Thyroid gland (tissue), 4 donors: ENCODE data around the gene KCNIP1. TPM values are rescaled to one million over a fixed set of nuclear protein-coding genes. Genes with fewer than 3 reads are reported as not detected.

Experiments used
- DNase-seq, 2 donors: peaks; one replicate each; pipeline ENCODE4 v3.0.0-alpha.2; 2019
- H3K27ac ChIP-seq, 3 donors: fragments of 200-600 bp; sonication (generic); 1 replicate in 2 of 3; 2 replicates in 1 of 3; pipeline ENCODE4 v1.5.1; 2016 to 2019; ENCODE audit warnings: mild to moderate bottlenecking in 1 of 3, moderate library complexity in 1 of 3
- H3K27me3 ChIP-seq: fragments of 200-600 bp; sonication (generic); one replicate; pipeline ENCODE4 v1.5.1; 2019
- H3K36me3 ChIP-seq, 2 donors: fragments of 200-600 bp; sonication (generic); one replicate each; pipeline ENCODE4 v1.5.1; 2016 to 2019
- H3K4me1 ChIP-seq, 2 donors: fragments of 200-600 bp; sonication (generic); one replicate each; pipeline ENCODE4 v1.5.1; 2017 to 2019
- H3K4me3 ChIP-seq, 3 donors: fragments of 200-600 bp; sonication (generic); replicated peaks in 1 of 3; 1 replicate in 2 of 3; 2 replicates in 1 of 3; pipeline ENCODE4 v1.5.1; 2016; ENCODE audit warnings: mild to moderate bottlenecking in 1 of 3
- H3K9me3 ChIP-seq: fragments of 200-600 bp; sonication (generic); one replicate; pipeline ENCODE4 v1.5.1; 2017
- CTCF ChIP-seq, 6 experiments: fragments of 200-600 bp in 3 of 6; fragments of 450-650 bp in 3 of 6; sonication (generic) in 3 of 6; IDR thresholded peaks; one replicate each; pipeline ENCODE4 v1.5.1; 2016 to 2019; ENCODE audit warnings: antibody characterized with exemption in 6 of 6, mild to moderate bottlenecking in 2 of 6, inconsistent platforms in 1 of 6, moderate library complexity in 1 of 6
- POLR2A ChIP-seq, 2 donors: fragments of 450-650 bp; IDR thresholded peaks; one replicate each; pipeline ENCODE4 v1.6.1; 2017; ENCODE audit warnings: antibody characterized with exemption in 2 of 2, mild to moderate bottlenecking in 2 of 2, moderate library complexity in 1 of 2
- WGBS, 2 donors: methylation state at CpG; one replicate each; pipeline ENCODE4 v1.1.5; 2017; 5-methylcytosine and 5-hydroxymethylcytosine counted together
- intact Hi-C: fragments of 100-400 bp; cut with DNase I; formaldehyde crosslinking; loops from one replicate; pipeline ENCODE4 v1.15.1; 2023
- total RNA-seq, 4 donors: library from RNA; depleted of rRNA; stranded (reverse); fragments of >200 nt; gene quantifications; one replicate each; pipeline ENCODE4 v1.2.3, GENCODE V29; 2016

KCNIP1 gene
- total RNA-seq, 4 donors from 2014 or later: 0.54 to 1.7 TPM; not detected in 2

DNA sequence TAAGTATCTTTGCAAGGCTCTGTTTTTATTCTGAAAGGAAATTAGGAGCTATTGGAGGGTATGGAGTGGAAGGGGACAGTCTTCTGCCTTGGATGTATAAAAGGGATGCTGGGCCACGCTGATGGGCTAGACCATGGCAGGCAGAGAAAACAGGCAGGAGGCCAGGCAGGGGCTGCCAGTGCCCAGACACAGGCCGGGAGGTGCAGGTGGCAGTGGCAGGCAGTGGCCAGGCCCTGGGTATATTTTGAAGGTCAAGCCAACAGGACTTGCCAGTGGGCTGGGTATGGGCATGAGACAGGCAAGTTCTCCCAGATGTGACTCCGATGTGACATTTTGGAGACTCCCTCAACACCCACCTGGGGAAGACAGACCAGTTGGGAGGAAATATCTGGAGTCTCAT, 131.9 kb downstream of the KCNIP1 start:
- Histone ChIP-seq H3K4me3 (no peak overlapping the region), H3K9me3 (no peaks in the 10 kb centered on the region), H3K27ac (no peak overlapping the region), H3K4me1 (peaks cover 15 to 16% of the 10 kb centered on the region in 2 donors), H3K36me3 (no peaks in the 10 kb centered on the region), H3K27me3 (no peaks in the 10 kb centered on the region)
- 87 to 91% methylated on average over 3 of the region's 3 CpGs for WGBS, 2 donors
- no peak for TF ChIP-seq CTCF (IDR thresholded peaks at IDR 0.05)
- no peak for DNase-seq
- intact Hi-C loops: loop anchor here (2.0 to 10.0 kb wide), 2 partner anchors 139 to 201 kb away; no protein-coding TSS in a partner anchor

GRCh38 chr5:170636206-170636605, 132.4 kb downstream of the KCNIP1 start:
- intact Hi-C loops: loop anchor here (10.0 kb wide), 1 partner anchor 139 kb away; no protein-coding TSS in a partner anchor
- peaks cover 15 to 16% of the 10 kb centered on the region in 2 donors for H3K4me1 ChIP-seq
- no peaks in the 10 kb centered on the region for H3K27me3 ChIP-seq
- H3K36me3 ChIP-seq: no peaks in the 10 kb centered on the region
- no peaks in the 10 kb centered on the region for H3K9me3 ChIP-seq
- DNase-seq: no peak
- 91 to 96% methylated on average over 8 to 11 of the region's 11 CpGs for WGBS, 2 donors
- TF ChIP-seq CTCF (IDR thresholded peaks at IDR 0.05) (no peak), POLR2A (IDR thresholded peaks at IDR 0.05) (no peak)
- H3K27ac ChIP-seq: no peak overlapping the region
- no peak overlapping the region for H3K4me3 ChIP-seq

DNA sequence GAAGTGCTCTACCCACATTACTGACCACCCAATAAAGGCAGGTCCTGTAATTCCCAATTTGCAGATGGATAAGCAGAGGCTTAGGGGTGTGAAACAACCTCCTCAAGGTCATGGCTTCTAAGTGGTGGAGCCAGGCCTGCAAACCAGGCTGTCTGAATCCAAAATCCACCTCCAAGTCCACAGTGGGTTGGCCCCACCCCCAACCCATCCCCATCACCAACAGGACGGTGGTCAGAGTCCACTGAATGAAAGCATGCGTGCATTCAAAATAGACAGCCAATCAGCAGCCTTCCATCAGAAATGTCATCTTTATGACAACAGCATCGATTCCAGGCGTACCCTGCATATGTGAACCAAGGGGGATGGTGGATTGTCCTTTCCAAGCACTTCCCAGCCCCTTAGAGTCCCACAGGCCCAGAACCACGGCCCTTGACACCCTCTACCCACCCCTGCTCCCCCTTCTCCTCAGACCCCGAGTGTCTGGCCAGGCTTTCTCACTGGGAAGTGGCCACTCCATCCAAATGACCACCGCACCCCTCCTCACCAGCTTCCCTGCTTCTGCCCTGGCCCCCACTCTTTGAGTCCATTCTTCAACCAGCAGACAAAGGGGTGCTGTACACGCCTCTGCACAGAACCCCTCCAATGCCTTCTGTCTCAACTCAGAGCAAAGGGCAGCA, 133.1 kb downstream of the KCNIP1 start:
- Histone ChIP-seq H3K9me3 (no peaks in the 10 kb centered on the region), H3K4me3 (no peak overlapping the region), H3K27me3 (no peaks in the 10 kb centered on the region), H3K4me1 (peaks cover 15 to 16% of the 10 kb centered on the region in 2 donors), H3K27ac (no peak overlapping the region), H3K36me3 (no peaks in the 10 kb centered on the region)
- 79 to 89% methylated on average over 8 of the region's 8 CpGs for WGBS, 2 donors
- TF ChIP-seq POLR2A (IDR thresholded peaks at IDR 0.05) (no peak), CTCF (IDR thresholded peaks at IDR 0.05) (no peak)
- intact Hi-C loops: loop anchor here (10.0 kb wide), 1 partner anchor 138 kb away; no protein-coding TSS in a partner anchor
- no peak for DNase-seq

GRCh38 chr5:170638051-170638450, 134.2 kb downstream of the KCNIP1 start:
- TF ChIP-seq CTCF (IDR thresholded peaks at IDR 0.05) (no peak), POLR2A (IDR thresholded peaks at IDR 0.05) (no peak)
- H3K4me3 ChIP-seq: no peak overlapping the region
- 80 to 89% methylated on average over 1 to 2 of the region's 4 CpGs for WGBS, 2 donors
- no peak overlapping the region for H3K27ac ChIP-seq
- H3K9me3 ChIP-seq: no peaks in the 10 kb centered on the region
- no peaks in the 10 kb centered on the region for H3K27me3 ChIP-seq
- intact Hi-C loops: loop anchor here (10.0 kb wide), 1 partner anchor 137 kb away; no protein-coding TSS in a partner anchor
- H3K4me1 ChIP-seq: peaks cover 11% of the 10 kb centered on the region in 2 donors
- H3K36me3 ChIP-seq: no peaks in the 10 kb centered on the region
- no peak for DNase-seq

GRCh38 chr5:170638454-170639220, 134.8 kb downstream of the KCNIP1 start:
- Histone ChIP-seq H3K36me3 (no peaks in the 10 kb centered on the region), H3K4me1 (peaks cover 7 to 8% of the 10 kb centered on the region in 2 donors), H3K27ac (no peak overlapping the region), H3K4me3 (no peak overlapping the region), H3K9me3 (no peaks in the 10 kb centered on the region), H3K27me3 (no peaks in the 10 kb centered on the region)
- 35 to 38% methylated on average over 15 of the region's 15 CpGs for WGBS, 2 donors
- intact Hi-C loops: loop anchor here (10.0 kb wide), 1 partner anchor 136 kb away; no protein-coding TSS in a partner anchor
- TF ChIP-seq CTCF (IDR thresholded peaks at IDR 0.05): peak; percentile 63 to 89 (median 78)
- TF ChIP-seq POLR2A (IDR thresholded peaks at IDR 0.05): no peak
- peak; percentile 61 to 71 for DNase-seq
